Stomach (tissue), 9 donors: Measurements from ENCODE around the gene CYP46A1. TPM values are rescaled to one million over a fixed set of nuclear protein-coding genes. Genes with fewer than 3 reads are reported as not detected.
"Not testable (repeated sequence)": the region's sequence is repeated elsewhere in the genome, so short reads cannot be mapped to it uniquely, and the experiment has no call there.

Experiments used
- DNase-seq, 2 donors: peaks; one replicate each; pipeline versions ENCODE4 v3.0.0 to v3.0.0-alpha.2; 2013 to 2019
- H3K27ac ChIP-seq, 5 donors: fragments of 200-600 bp in 4 of 5; sonication (generic) in 4 of 5; one replicate each; pipeline ENCODE4 v1.5.1; 2013 to 2019; ENCODE audit warnings: mild to moderate bottlenecking in 1 of 5, moderate library complexity in 1 of 5
- H3K27me3 ChIP-seq, 3 donors: fragments of 200-600 bp; sonication (generic); one replicate each; pipeline ENCODE4 v1.5.1; 2017 to 2019; ENCODE audit warnings: mixed run types in 1 of 3
- H3K36me3 ChIP-seq, 4 donors: fragments of 200-600 bp; sonication (generic); 1 replicate in 3 of 4; 2 replicates in 1 of 4; pipeline ENCODE4 v1.5.1; 2016 to 2019
- H3K4me1 ChIP-seq, 4 donors: fragments of 200-600 bp; sonication (generic); one replicate each; pipeline ENCODE4 v1.5.1; 2016 to 2019
- H3K4me3 ChIP-seq, 4 donors: fragments of 200-600 bp; sonication (generic) in 3 of 4; one replicate each; pipeline ENCODE4 v1.5.1; 2016 to 2019; ENCODE audit warnings: mild to moderate bottlenecking in 1 of 4
- H3K9me3 ChIP-seq, 4 donors: fragments of 200-600 bp; sonication (generic); one replicate each; pipeline ENCODE4 v1.5.1; 2016 to 2019
- EP300 ChIP-seq: sonication (generic); formaldehyde crosslinking; IDR thresholded peaks from one replicate; pipeline ENCODE4 v1.6.1; 2017; ENCODE audit warnings: antibody characterized with exemption
- POLR2A ChIP-seq, 4 donors: fragments of 450-650 bp; IDR thresholded peaks; one replicate each; pipeline ENCODE4 v1.6.1; 2016; ENCODE audit warnings: antibody characterized with exemption in 4 of 4, control low read depth in 2 of 4, mild to moderate bottlenecking in 1 of 4, moderate library complexity in 1 of 4
- POLR2AphosphoS5 ChIP-seq, 3 donors: sonication (generic); formaldehyde crosslinking; IDR thresholded peaks; one replicate each; pipeline ENCODE4 v1.6.1; 2016; ENCODE audit warnings: antibody characterized with exemption in 3 of 3
- WGBS, 5 donors: extraction: QIAGEN DNeasy Blood & Tissue Kit in 3 of 5; methylation state at CpG; one replicate each; pipeline versions ENCODE4 v1.1.5 to v1.1.7; 2013 to 2018; 5-methylcytosine and 5-hydroxymethylcytosine counted together
- intact Hi-C: fragments of 100-400 bp; cut with DNase I; formaldehyde crosslinking; loops from one replicate; pipeline ENCODE4 v1.15.1; 2023; ENCODE audit warnings: low total_unique reads
- polyA plus RNA-seq, 3 donors: library from polyadenylated mRNA; stranded (reverse); fragments of 200-250 nt; gene quantifications; one replicate each; pipeline ENCODE4 v1.2.3, GENCODE V29; 2013
- total RNA-seq, 5 donors: library from RNA; depleted of rRNA; stranded (reverse); fragments of >200 nt; gene quantifications; one replicate each; pipeline versions ENCODE4 v1.1.0 to v1.2.3, GENCODE V29; 2014 to 2016
- TF ChIP-seq, protein P1 (sequence below), 7 experiments: fragments of 450-650 bp in 4 of 7; fragments of 200-600 bp in 3 of 7; sonication (generic) in 3 of 7; IDR thresholded peaks; one replicate each; pipeline ENCODE4 v1.5.1; 2016 to 2019; ENCODE audit warnings: antibody characterized with exemption in 7 of 7, control low read depth in 2 of 7, mild to moderate bottlenecking in 1 of 7
- donor health status: healthy with polysubstance abuse.
- donor health status: Bipolar disorder and iron deficiency.
- donor health status: healthy.

The CYP46A1 gene
- total and polyA plus RNA-seq, 8 donors: 0.15 to 2.9 (median 0.92) TPM; not detected in 2

DNA sequence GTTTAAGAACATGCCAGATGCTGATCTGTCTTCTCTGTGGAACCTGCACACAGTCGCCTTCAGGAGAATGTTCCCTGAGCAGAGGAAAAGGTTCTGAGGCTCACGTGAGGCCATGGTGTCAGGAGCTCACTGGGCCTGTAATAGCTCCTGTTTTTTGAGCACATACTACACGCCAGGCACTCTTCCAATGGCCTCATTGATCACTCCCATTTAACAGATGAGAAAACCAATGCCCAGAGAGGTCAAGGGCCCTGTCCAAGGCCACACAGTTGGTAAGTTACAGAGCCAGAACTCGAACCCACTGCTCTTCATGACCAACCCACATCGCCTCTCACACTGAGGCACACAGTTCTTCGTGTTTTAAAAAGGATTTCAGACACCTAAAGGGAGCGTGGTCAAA lies 46.5 kb upstream of the CYP46A1 start:
- no peak overlapping the region for H3K27ac ChIP-seq
- peaks cover 0 to 12% (median 0%) of the 10 kb centered on the region in 3 donors for H3K27me3 ChIP-seq
- H3K9me3 ChIP-seq: no peaks in the 10 kb centered on the region
- no peak overlapping the region for H3K4me3 ChIP-seq
- intact Hi-C loops: no loop called here
- H3K36me3 ChIP-seq: no peaks in the 10 kb centered on the region
- 84 to 93% (median 91%) methylated on average over 7 of the region's 7 CpGs for WGBS, 5 donors
- TF ChIP-seq, protein P1, sequence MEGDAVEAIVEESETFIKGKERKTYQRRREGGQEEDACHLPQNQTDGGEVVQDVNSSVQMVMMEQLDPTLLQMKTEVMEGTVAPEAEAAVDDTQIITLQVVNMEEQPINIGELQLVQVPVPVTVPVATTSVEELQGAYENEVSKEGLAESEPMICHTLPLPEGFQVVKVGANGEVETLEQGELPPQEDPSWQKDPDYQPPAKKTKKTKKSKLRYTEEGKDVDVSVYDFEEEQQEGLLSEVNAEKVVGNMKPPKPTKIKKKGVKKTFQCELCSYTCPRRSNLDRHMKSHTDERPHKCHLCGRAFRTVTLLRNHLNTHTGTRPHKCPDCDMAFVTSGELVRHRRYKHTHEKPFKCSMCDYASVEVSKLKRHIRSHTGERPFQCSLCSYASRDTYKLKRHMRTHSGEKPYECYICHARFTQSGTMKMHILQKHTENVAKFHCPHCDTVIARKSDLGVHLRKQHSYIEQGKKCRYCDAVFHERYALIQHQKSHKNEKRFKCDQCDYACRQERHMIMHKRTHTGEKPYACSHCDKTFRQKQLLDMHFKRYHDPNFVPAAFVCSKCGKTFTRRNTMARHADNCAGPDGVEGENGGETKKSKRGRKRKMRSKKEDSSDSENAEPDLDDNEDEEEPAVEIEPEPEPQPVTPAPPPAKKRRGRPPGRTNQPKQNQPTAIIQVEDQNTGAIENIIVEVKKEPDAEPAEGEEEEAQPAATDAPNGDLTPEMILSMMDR (IDR thresholded peaks at IDR 0.05): no peak
- TF ChIP-seq POLR2A (IDR thresholded peaks at IDR 0.05): no peak
- no peak for TF ChIP-seq EP300
- no peak for TF ChIP-seq POLR2AphosphoS5 (IDR thresholded peaks at IDR 0.05)
- no peak for DNase-seq
- no peaks in the 10 kb centered on the region for H3K4me1 ChIP-seq

DNA sequence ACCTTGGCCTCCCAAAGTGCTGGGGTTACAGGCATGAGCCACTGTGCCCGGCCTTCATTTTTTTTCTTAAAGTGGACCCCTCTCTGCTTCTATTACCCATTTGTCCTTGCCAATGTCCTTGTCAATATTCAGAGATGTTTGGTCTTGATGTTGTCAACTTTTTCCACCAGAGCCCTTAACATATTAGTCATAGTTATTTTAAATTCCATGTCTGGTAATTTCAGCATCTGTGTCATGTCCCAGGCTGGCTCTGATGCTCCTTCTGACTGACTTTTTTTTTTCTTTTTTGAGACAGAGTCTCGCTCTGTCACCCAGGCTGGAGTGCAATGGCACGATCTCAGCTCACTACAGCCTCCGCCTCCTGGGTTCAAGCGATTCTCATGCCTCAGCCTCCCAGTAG lies 41.3 kb upstream of the CYP46A1 start:
- H3K27ac ChIP-seq, DNase-seq, H3K9me3 ChIP-seq, H3K4me3 ChIP-seq, intact Hi-C loops, H3K36me3 ChIP-seq: not testable (repeated sequence)
- H3K27me3 ChIP-seq: peaks cover 0 to 29% (median 12%) of the 10 kb centered on the region in 3 donors
- 89 to 98% (median 97%) methylated on average over 5 of the region's 5 CpGs for WGBS, 5 donors
- peaks cover 12 to 19% (median 17%) of the 10 kb centered on the region in 4 donors for H3K4me1 ChIP-seq

DNA sequence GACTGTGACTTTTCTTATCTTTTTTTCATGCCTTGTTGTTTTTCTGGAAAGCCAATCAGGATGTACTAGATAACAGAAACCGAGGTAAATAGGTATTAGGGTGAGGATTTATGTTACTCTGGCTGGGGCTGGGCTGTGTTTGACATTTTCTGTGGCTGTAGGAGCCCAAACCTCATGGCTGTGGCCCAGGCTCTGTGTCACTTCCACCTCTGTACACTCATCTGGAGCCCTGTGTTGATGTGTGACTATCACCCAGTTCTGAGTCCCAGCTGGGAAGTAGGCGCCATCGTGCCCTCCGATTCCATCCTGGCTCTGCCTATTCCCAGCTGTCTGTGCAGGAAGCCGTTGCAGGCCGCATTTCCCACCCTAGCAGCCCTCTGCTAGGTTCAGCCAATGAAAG lies 40.8 kb upstream of the CYP46A1 start:
- Histone ChIP-seq H3K36me3 (no peaks in the 10 kb centered on the region), H3K9me3 (no peaks in the 10 kb centered on the region), H3K27ac (no peak overlapping the region), H3K4me1 (peaks cover 12 to 19% (median 17%) of the 10 kb centered on the region in 4 donors), H3K4me3 (no peak overlapping the region), H3K27me3 (peaks cover 0 to 29% (median 12%) of the 10 kb centered on the region in 3 donors)
- no peak for DNase-seq
- no peak for TF ChIP-seq EP300
- TF ChIP-seq, protein P1 (IDR thresholded peaks at IDR 0.05): no peak
- TF ChIP-seq POLR2AphosphoS5 (IDR thresholded peaks at IDR 0.05): no peak
- WGBS, 5 donors: 52 to 69% (median 57%) methylated on average over 6 of the region's 6 CpGs
- intact Hi-C loops: no loop called here

DNA sequence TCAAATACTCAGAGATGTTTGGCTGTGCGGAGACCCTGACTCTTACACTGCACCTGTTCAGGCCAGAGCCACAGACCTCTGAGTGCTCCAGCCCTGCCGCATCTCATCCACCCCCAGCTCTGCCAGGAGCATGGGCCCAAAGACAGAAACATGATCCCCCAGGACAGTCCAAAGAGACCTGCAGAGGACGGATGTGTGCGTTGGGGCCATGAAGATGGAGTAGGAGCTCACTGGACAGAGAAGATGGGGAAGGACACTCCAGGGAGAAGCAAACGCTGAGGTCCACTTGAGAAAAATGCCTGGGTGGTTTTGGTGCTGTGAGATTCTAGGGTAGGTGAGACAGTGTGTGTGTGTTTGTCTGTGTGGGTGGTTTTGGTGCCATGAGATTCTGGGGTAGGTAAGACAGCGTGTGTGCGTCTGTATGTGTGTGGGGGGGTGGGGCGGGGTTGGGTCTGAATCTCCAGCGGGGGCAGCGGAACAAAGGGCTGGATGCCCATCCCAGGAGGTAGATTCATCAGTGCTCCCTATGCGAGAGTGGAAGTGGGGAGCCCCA lies 40.0 kb upstream of the CYP46A1 start:
- Histone ChIP-seq H3K27ac (no peak overlapping the region), H3K4me3 (no peak overlapping the region), H3K36me3 (no peaks in the 10 kb centered on the region), H3K27me3 (peaks cover 0 to 29% (median 12%) of the 10 kb centered on the region in 3 donors), H3K4me1 (peaks cover 12 to 19% (median 17%) of the 10 kb centered on the region in 4 donors), H3K9me3 (no peaks in the 10 kb centered on the region)
- DNase-seq: no peak
- TF ChIP-seq POLR2A (IDR thresholded peaks at IDR 0.05): no peak
- no peak for TF ChIP-seq POLR2AphosphoS5 (IDR thresholded peaks at IDR 0.05)
- TF ChIP-seq, protein P1 (IDR thresholded peaks at IDR 0.05): no peak
- no peak for TF ChIP-seq EP300
- WGBS, 5 donors: 91 to 97% (median 94%) methylated on average over 11 of the region's 11 CpGs
- intact Hi-C loops: no loop called here
